A549 (cell line): Measurements from ENCODE around the gene ARL3.

Experiments used
- CEBPB ChIP-seq, 2 experiments: fragments of >200 bp in 1 of 2; sonication (Bioruptor Twin) in 1 of 2; formaldehyde crosslinking in 1 of 2; IDR thresholded peaks; 2 replicates each; pipeline ENCODE4 v1.6.1; 2012 to 2016
- CTCF ChIP-seq: fragments of >200 bp; sonication (Bioruptor Twin); formaldehyde crosslinking; IDR thresholded peaks from 3 replicates; pipeline ENCODE4 v1.5.1; 2016
- HDAC2 ChIP-seq: fragments of 200-600 bp; sonication (generic); IDR thresholded peaks from 2 replicates; pipeline ENCODE4 v1.6.1; 2016
- KDM5A ChIP-seq: fragments of 200-600 bp; sonication (generic); IDR thresholded peaks from 2 replicates; pipeline ENCODE4 v1.6.1; 2016; ENCODE audit warnings: antibody characterized with exemption, mild to moderate bottlenecking
- TF ChIP-seq, protein P1 (sequence below): IDR thresholded peaks from 2 replicates; pipeline ENCODE4 v1.6.1; 2012; ENCODE audit warnings: low read depth, borderline replicate concordance
- TF ChIP-seq, protein P2 (sequence below): fragments of 450-650 bp; IDR thresholded peaks from 2 replicates; pipeline ENCODE4 v1.6.1; 2014; ENCODE audit warnings: antibody characterized with exemption

GRCh38 chr10:102644646-102645387, 69.4 kb downstream of the ARL3 start:
- peak; percentile 57 for TF ChIP-seq CTCF
- TF ChIP-seq HDAC2, result no peak
- TF ChIP-seq, protein P1, sequence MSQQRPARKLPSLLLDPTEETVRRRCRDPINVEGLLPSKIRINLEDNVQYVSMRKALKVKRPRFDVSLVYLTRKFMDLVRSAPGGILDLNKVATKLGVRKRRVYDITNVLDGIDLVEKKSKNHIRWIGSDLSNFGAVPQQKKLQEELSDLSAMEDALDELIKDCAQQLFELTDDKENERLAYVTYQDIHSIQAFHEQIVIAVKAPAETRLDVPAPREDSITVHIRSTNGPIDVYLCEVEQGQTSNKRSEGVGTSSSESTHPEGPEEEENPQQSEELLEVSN, result peak; percentile 95
- TF ChIP-seq CEBPB (IDR thresholded peaks at IDR 0.05), result no peak
- TF ChIP-seq KDM5A, result no peak
- TF ChIP-seq, protein P2, sequence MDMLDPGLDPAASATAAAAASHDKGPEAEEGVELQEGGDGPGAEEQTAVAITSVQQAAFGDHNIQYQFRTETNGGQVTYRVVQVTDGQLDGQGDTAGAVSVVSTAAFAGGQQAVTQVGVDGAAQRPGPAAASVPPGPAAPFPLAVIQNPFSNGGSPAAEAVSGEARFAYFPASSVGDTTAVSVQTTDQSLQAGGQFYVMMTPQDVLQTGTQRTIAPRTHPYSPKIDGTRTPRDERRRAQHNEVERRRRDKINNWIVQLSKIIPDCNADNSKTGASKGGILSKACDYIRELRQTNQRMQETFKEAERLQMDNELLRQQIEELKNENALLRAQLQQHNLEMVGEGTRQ, result peak; percentile 52; the same call in 1 of the 2 replicates
